SK-N-SH (cell line): ENCODE data around the gene REXO1.

Source experiments
- CTCF ChIP-seq: fragments of 200-600 bp; sonication (generic); IDR thresholded peaks from 2 replicates; pipeline ENCODE4 v1.6.1; 2017; ENCODE audit warnings: antibody characterized with exemption, mild to moderate bottlenecking, moderate library complexity
- EP300 ChIP-seq, 2 experiments: IDR thresholded peaks; 2 replicates each; pipeline versions ENCODE4 v1.4.0 to v1.6.1; 2012; ENCODE audit warnings: borderline replicate concordance in 1 of 2, low read depth in 1 of 2, low read length in 1 of 2
- EZH2phosphoT487 ChIP-seq: fragments of 200-600 bp; sonication (generic); IDR thresholded peaks from 2 replicates; pipeline ENCODE4 v1.6.1; 2017; ENCODE audit warnings: low read depth, mixed run types, mild to moderate bottlenecking, antibody characterized with exemption, moderate library complexity, borderline replicate concordance
- IRF3 ChIP-seq: fragments of 150-350 bp; IDR thresholded peaks from 2 replicates; pipeline ENCODE4 v1.6.1; 2016; ENCODE audit warnings: mild to moderate bottlenecking, low read depth, low read length
- NRF1 ChIP-seq: IDR thresholded peaks from 2 replicates; pipeline ENCODE4 v1.6.1; 2012; ENCODE audit warnings: low read depth, mild to moderate bottlenecking, low read length
- RAD21 ChIP-seq: IDR thresholded peaks from 2 replicates; pipeline ENCODE4 v1.6.1; 2012; ENCODE audit warnings: mild to moderate bottlenecking, low read length

- TF ChIP-seq IRF3 (no peak), CTCF (no peak), EP300 (IDR thresholded peaks at IDR 0.05; ENCODE audit: borderline replicate concordance in 1 of 2, low read depth in 1 of 2, low read length in 1 of 2) (no peak), NRF1 (no peak), RAD21 (no peak), EZH2phosphoT487 (no peak)
Observed at GRCh38 chr19:1790054-1790792, 58.1 kb downstream of the REXO1 start.
